ENCODE measurements around the gene CELA2B. TPM values are rescaled to one million over a fixed set of nuclear protein-coding genes. Genes with fewer than 3 reads are reported as not detected.
A peak's percentile ranks its signal among the peaks of the same experiment; 100 is the strongest.

CELA2B gene
- total RNA-seq, 3 donors from 2014 or later = not detected

DNA sequence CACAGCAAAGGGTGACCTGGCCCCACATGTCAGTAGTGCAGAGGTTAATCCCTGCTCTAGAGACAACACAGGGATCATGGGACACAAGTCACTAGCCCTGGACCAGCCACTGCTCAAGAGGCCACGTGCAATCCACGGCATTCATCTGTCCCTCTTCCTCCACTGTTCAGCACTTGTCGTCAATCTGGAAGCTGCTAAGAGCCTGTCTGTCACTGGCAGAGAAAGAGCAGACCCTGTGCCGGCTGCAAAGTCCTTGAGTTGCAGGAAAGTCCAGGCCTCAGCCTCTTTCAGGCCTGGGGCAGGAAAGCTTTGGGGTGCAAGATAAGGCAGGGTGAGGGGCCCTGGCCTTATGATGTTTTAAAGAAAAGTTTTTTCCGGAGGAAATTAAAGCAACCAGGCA lies 16.7 kb downstream of the CELA2B start:
- H3K27me3 ChIP-seq = no peaks in the 10 kb centered on the region
- H3K4me3 ChIP-seq = no peak overlapping the region
- no peak for TF ChIP-seq POLR2AphosphoS5 (IDR thresholded peaks at IDR 0.05)
- TF ChIP-seq POLR2A (IDR thresholded peaks at IDR 0.05) = no peak
- TF ChIP-seq CTCF (IDR thresholded peaks at IDR 0.05) = no peak
- H3K4me1 ChIP-seq = no peaks in the 10 kb centered on the region
- no peak for DNase-seq (ENCODE audit: low spot score in 2 of 2)
- H3K9me3 ChIP-seq = no peaks in the 10 kb centered on the region
- intact Hi-C loops (cut with DNase I; ENCODE audit: low total_unique reads) = no loop called here
- no peak overlapping the region for H3K27ac ChIP-seq
- no peaks in the 10 kb centered on the region for H3K36me3 ChIP-seq

DNA sequence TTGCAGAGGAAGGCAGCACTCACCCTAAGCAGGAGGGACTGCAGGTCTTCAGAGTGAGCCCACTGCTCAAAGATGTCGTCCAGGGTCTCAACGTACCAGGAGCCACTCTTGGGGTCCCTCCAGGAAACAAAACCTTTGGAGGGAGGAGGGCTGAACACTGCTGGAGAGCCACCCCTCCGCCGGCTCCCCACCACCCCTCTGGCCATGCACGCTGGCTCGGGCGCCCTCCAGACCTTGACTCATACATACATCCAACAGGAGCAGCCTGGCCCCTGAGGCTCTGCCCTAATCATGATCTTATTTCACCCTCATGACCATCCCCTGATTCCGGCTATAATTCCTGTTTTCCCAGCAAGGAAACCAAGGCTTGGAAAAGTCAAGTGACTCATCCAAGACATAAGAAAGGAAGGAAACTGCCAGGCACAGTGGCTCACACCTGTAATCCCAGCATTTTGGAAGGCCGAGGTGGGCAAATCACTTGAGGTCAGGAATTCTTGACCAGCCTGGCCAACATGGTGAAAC lies 18.0 kb downstream of the CELA2B start:
- intact Hi-C loops (cut with DNase I; ENCODE audit: low total_unique reads) = no loop called here
- no peaks in the 10 kb centered on the region for H3K36me3 ChIP-seq

GRCh38 chr1:15500184-15501178 lies 24.6 kb downstream of the CELA2B start:
- Histone ChIP-seq H3K9me3 (no peaks in the 10 kb centered on the region), H3K36me3 (no peaks in the 10 kb centered on the region), H3K4me1 (no peaks in the 10 kb centered on the region), H3K27me3 (no peaks in the 10 kb centered on the region), H3K27ac (no peak overlapping the region), H3K4me3 (no peak overlapping the region)
- intact Hi-C loops (cut with DNase I; ENCODE audit: low total_unique reads) = no loop called here
- DNase-seq (ENCODE audit: low spot score in 2 of 2) = no peak
- TF ChIP-seq POLR2AphosphoS5 (IDR thresholded peaks at IDR 0.05) = no peak
- no peak for TF ChIP-seq POLR2A (IDR thresholded peaks at IDR 0.05)
- no peak for TF ChIP-seq CTCF (IDR thresholded peaks at IDR 0.05)

More for the DNA sequence above, 18.0 kb downstream of the CELA2B start:
- no peaks in the 10 kb centered on the region for H3K27me3 ChIP-seq
- H3K4me1 ChIP-seq = no peaks in the 10 kb centered on the region
- H3K4me3 ChIP-seq = no peak overlapping the region
- no peaks in the 10 kb centered on the region for H3K9me3 ChIP-seq
- no peak overlapping the region for H3K27ac ChIP-seq
- DNase-seq (ENCODE audit: low spot score in 2 of 2) = no peak
- TF ChIP-seq POLR2A (IDR thresholded peaks at IDR 0.05) (no peak), POLR2AphosphoS5 (IDR thresholded peaks at IDR 0.05) (no peak), CTCF (IDR thresholded peaks at IDR 0.05) (no peak)

- no peak overlapping the region for H3K27ac ChIP-seq
- H3K9me3 ChIP-seq = no peaks in the 10 kb centered on the region
- no peak for DNase-seq (ENCODE audit: low spot score in 2 of 2)
- H3K27me3 ChIP-seq = no peaks in the 10 kb centered on the region
- no peak overlapping the region for H3K4me3 ChIP-seq
- TF ChIP-seq POLR2A (IDR thresholded peaks at IDR 0.05) (no peak), POLR2AphosphoS5 (IDR thresholded peaks at IDR 0.05) (no peak), CTCF (IDR thresholded peaks at IDR 0.05) (peak in 2 of 3 donors; percentile 16 to 24)
- intact Hi-C loops (cut with DNase I; ENCODE audit: low total_unique reads) = no loop called here
- no peaks in the 10 kb centered on the region for H3K36me3 ChIP-seq
- no peaks in the 10 kb centered on the region for H3K4me1 ChIP-seq
Measured at GRCh38 chr1:15501208-15502032, 25.5 kb downstream of the CELA2B start.

Measured in breast epithelium (tissue), 4 donors.